RPMI8226 (cell line): ENCODE measurements around the gene NPC1.

Source experiments
- DNase-seq: peaks from one replicate; pipeline ENCODE4 v3.0.0-alpha.2; 2015

NPC1 gene

GRCh38 chr18:23545247-23545789 is 41.0 kb downstream of the NPC1 start:
- no peak for DNase-seq

GRCh38 chr18:23542461-23542860 is 43.8 kb downstream of the NPC1 start:
- no peak for DNase-seq

GRCh38 chr18:23541349-23542093 is 44.8 kb downstream of the NPC1 start:
- no peak for DNase-seq

GRCh38 chr18:23540867-23541266 is 45.4 kb downstream of the NPC1 start:
- DNase-seq: no peak

- no peak for DNase-seq
Measured at GRCh38 chr18:23539911-23540525, 46.3 kb downstream of the NPC1 start.

DNA sequence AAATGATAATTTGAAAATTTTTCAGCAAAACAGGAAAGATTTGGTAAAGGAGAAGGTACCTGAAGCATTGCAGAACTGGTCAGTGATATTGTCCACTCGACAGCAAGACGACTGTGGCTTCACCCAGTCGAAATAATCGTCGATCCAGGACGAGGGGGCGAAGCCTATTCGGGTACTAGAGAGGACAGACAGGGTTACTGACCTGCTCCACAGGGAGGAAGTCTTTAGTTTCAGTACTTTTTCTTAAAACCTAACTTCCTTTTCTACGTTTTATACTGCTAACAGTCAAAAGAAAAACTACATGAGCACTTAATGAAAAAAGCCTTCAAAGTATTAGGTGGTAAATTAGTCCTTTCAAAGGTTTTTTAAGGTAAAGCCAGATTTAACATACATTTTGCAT is 47.0 kb downstream of the NPC1 start:
- DNase-seq: no peak

- no peak for DNase-seq
Measured at GRCh38 chr18:23538870-23539269, 47.4 kb downstream of the NPC1 start.

- no peak for DNase-seq
Measured at GRCh38 chr18:23538001-23538400, 48.3 kb downstream of the NPC1 start.

GRCh38 chr18:23537274-23537673 is 49.0 kb downstream of the NPC1 start:
- DNase-seq: no peak

DNA sequence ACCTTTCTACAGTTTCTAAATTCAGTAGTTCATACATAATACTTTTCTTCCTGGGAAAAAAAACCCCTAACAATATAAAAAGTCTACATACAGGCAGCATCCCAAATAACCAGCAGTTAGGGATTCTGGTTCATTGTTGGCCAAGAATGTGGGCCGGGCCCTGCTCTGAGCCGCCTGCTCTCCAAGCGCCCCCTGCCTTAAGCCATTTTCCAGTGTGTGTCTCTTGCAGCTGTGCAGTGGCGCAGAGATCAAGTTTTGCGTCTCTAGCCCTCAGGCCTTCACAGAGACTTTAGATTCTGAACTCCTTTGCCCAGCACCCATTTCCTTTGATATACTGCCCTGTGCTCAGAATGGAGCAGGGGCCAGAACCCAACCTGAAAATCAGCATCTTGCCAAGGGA is 50.1 kb downstream of the NPC1 start:
- DNase-seq: no peak

DNA sequence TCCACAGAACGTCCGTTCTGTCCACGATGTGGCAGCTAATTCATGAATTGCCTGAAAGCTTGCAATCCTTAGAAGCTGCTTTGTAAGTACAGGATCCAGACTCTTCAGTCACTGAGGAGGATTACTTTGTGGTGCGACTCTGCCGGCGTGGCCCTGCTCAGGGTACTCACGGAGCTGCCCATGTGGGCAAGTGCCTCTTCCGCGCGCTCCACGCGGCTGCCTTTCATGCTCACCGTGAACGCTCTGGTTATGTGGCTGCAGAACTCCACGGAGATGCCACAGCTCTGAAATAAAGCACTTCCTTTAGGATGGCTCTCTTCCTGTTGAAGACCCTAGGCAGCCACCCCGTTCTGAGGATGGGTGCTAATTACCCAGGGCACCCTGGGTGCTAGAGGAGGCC is 52.0 kb downstream of the NPC1 start:
- DNase-seq: no peak

DNA sequence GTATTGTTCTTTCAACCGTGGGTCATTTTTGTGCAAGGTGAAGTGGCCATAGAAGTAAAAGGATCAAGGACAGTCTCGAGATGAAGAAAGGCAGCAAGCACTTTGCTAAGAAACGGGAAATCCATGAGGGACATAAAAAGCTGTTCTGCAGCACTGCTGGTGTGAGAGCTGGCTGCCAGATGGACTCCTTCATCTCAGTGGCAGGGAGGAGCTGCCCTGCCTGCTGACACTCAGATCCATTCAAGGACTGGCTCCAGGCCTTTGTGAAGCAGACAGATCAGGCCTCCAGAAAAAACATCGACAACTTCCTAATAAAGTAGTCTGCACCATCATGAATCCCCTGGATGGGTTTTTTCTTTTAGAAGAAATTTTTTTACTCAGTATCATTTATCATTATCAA is 53.5 kb downstream of the NPC1 start:
- no peak for DNase-seq

GRCh38 chr18:23531912-23532311 is 54.4 kb downstream of the NPC1 start:
- DNase-seq: no peak

DNA sequence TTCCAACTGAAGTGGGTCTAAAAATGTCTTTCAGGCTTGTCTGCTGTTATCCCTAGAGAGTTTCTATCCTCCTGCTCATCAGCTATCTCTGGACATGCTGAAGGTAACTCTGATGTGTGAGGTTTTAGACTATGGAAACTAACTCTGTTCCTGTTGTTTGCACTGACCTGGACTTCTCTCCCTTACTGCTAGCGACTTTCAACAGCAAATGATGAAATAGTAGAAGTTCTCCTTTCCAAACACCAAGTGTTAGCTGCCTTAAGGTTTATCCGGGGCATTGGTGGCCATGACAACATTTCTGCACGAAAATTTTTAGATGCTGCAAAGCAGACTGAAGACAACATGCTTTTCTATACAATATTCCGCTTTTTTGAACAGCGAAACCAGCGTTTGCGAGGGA is 56.1 kb downstream of the NPC1 start:
- no peak for DNase-seq

GRCh38 chr18:23529604-23530003 is 56.7 kb downstream of the NPC1 start:
- DNase-seq: no peak

DNA sequence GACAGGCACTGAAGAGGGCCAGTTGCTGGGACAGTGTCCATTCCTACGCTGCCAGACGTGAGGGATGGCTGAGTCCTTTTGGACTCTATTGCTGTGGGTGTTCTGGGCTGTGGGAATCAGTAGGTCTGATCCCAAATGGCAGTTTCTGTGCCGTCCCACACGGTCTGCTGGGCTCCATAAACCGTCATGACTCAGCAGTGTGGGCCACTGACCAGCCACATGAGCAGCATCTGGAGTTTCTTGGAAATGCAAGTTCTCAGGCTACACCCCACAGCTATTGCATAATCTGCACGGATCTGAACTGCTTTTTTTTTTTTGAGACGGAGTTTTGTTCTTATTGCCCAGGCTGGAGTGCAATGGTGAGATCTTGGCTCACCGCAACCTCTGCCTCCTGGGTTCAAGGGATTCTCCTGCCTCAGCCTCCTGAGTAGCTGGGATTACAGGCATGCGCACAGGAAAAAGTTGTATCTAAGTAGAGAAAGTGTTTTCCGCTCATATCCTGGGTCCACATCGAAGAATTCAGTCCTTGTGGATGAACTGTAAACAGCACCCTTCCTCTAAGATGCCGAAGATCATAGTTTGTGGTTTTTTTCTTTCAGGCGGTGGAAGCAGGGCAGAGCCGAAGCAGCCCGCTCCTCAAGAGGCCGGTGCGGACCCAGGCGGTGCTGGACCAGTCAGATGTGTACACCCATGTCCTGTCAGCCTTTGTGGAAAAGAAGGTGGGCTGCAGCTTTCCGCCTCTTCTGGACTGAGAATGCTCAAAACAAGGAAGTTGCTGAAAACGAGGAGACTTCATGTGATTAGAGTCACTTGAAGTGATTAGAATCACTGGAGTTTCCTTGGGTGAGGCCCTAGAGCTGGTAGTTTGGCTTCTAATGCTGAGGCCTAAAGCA is 57.5 kb downstream of the NPC1 start:
- no peak for DNase-seq

DNA sequence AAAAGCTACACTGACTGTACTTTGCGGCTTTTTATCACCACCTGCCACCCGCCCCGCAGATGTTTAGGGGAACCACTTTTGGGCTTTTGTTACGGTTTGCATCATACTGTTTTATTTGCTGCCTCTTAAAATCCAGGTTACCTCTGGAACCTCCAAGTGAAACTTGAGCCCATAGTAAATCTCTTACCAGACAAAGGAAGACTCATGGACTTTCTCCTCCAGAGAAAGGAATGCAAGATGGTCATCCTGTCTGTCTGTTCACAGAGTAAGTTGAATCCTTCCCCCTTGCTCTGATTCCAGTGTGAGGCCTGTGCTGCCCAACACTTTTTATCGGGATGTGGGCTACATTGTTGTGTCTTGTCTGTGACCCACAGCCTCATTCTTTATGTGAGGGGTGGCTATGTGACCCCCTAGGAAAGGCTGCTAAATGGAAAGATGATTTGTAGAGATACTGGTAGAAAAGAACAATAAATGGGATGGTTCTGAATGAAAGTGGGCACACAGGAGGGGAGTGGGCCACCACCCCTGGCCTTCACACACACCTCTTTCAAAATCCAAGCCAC is 59.7 kb downstream of the NPC1 start:
- DNase-seq: no peak

DNA sequence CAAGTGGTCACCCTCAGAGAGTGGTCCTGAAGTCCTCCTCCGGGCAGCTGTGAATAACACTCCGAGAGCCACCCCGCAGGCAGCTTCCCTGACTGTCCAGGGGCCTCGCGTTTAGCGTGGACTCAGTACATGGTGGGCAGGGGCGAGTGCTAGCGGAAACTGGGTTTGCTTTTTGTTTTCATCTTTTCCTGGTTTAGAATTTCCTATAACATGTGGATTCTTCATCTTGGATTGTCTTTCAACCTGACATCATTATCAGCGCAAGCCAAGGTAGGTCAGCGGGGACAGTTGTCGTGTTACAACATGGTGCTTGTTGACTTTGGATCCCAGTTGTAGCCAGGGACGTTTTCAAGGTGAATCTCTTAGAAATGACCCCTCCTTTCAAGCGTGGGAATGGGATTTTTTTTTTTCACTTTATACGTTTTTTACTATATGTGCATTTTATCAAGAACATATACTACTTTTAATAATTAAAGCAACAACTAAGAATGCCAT is 62.0 kb downstream of the NPC1 start:
- no peak for DNase-seq

DNA sequence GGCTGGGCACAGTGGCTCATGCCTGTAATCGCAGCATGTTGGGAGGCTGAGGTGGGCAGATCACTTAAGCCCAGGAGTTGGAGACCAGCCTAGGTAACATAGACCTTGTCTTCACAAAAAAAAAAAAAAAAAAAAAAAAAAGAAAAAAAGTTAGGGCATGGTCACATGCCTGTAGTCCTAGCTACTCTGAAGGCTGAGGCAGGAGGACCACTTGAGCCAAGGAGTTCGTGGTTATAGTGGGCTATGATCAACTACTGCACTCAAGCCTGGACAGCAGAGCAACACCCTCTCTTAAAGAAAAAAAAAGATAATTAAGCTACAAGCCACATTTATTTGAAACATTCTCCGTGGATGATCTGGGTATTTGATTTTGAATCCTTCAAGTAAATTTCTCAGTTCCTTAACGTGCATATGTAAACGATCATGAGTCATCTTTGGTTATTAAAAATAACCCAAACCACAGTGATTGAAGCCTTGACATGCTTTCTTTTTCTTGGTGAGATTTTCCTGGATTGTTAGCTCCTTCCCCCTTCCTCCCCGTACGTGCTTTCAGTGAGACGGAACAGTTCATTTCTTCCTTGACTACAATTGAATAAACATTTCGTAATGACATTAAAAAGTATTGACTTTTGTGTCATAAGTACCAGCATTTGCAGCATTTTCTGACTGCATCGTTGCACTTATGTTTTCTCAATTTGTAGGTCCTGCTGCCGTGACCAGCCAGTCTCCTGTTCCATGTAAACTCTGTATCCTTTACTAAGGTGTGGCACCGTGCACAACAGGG is 62.7 kb downstream of the NPC1 start:
- DNase-seq: no peak

DNA sequence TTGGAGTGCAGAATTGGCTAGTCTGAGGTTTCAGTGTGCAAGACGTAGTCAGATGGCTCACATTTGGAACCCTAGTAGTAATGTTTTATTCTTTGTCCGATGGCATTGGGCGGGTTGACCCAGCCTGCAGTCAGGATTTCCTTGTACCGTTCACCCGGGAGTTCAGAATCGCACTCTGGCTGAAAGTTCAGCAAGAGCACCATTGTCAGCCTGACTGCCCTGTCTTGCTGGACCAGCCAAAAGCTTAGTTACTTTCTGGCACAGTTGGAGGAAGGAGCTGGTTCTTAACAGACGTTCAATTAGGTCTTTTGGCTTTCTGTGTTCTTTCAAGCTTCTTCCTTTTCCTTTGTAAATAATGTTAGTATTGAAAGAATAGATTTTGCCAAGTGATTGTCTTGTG is 64.4 kb downstream of the NPC1 start:
- DNase-seq: no peak

GRCh38 chr18:23521271-23521670 is 65.0 kb downstream of the NPC1 start:
- DNase-seq: no peak

GRCh38 chr18:23519734-23520133 is 66.6 kb downstream of the NPC1 start:
- DNase-seq: no peak
